Spinal cord (tissue), 10 donors: Measurements from ENCODE around the gene APOA4. TPM values are rescaled to one million over a fixed set of nuclear protein-coding genes. Genes with fewer than 3 reads are reported as not detected.
A peak's percentile ranks its signal among the peaks of the same experiment; 100 is the strongest.

ENCODE experiments used
- DNase-seq, 6 donors: peaks; one replicate each; pipeline versions ENCODE4 v3.0.0 to v3.0.0-alpha.2; 2013 to 2015; ENCODE audit warnings: low spot score in 6 of 6, low read depth in 4 of 6
- H3K27ac ChIP-seq: one replicate; pipeline ENCODE4 v1.5.1; 2013; ENCODE audit warnings: low read depth, low read length, control low read depth
- H3K27me3 ChIP-seq: one replicate; pipeline ENCODE4 v1.6.1; 2013; ENCODE audit warnings: low read length; ENCODE audit not compliant: control insufficient read depth, insufficient read depth
- H3K36me3 ChIP-seq: one replicate; pipeline ENCODE4 v1.6.1; 2013; ENCODE audit warnings: low read length; ENCODE audit not compliant: control insufficient read depth, insufficient read depth
- H3K4me1 ChIP-seq: one replicate; pipeline ENCODE4 v1.6.1; 2013; ENCODE audit warnings: low read length; ENCODE audit not compliant: control insufficient read depth, insufficient read depth
- H3K4me3 ChIP-seq: one replicate; pipeline ENCODE4 v1.5.1; 2013; ENCODE audit warnings: low read depth, low read length, control low read depth
- H3K9me3 ChIP-seq: one replicate; pipeline ENCODE4 v1.6.1; 2013; ENCODE audit warnings: low read length; ENCODE audit not compliant: control insufficient read depth, insufficient read depth
- WGBS: methylation state at CpG from one replicate; pipeline ENCODE4 v1.1.5; 2013; ENCODE audit warnings: missing lambda C conversion rate; ENCODE audit not compliant: insufficient coverage; 5-methylcytosine and 5-hydroxymethylcytosine counted together
- polyA plus RNA-seq, 2 donors: library from polyadenylated mRNA; unstranded; fragments of 120-200 nt; gene quantifications; one replicate each; pipeline ENCODE4 v1.2.1, GENCODE V29; 2013; ENCODE audit not compliant: insufficient read length in 2 of 2
- total RNA-seq, 2 donors: library from RNA; depleted of rRNA in 1 of 2; stranded (reverse); fragments of 120-200 nt in 1 of 2; fragments of >200 nt in 1 of 2; gene quantifications; one replicate each; pipeline versions ENCODE4 v1.2.3 to v1.2.4, GENCODE V29; 2013 to 2014
- donor health status: healthy.

APOA4 gene
- total and polyA plus RNA-seq, 4 donors = not detected

- Histone ChIP-seq H3K4me3 (peak overlapping the region; percentile 97), H3K9me3 (no peaks in the 10 kb centered on the region), H3K36me3 (peaks cover 12% of the 10 kb centered on the region), H3K27ac (peak overlapping the region; percentile 95), H3K4me1 (peaks cover 9% of the 10 kb centered on the region), H3K27me3 (no peaks in the 10 kb centered on the region)
- peak in 2 of 6 donors; percentile 31 to 35 for DNase-seq
- WGBS = 0% methylated on average over 10 of the region's 25 CpGs
These were observed 49.7 kb downstream of the APOA4 start for GRCh38 chr11:116773203-116774097.

DNA sequence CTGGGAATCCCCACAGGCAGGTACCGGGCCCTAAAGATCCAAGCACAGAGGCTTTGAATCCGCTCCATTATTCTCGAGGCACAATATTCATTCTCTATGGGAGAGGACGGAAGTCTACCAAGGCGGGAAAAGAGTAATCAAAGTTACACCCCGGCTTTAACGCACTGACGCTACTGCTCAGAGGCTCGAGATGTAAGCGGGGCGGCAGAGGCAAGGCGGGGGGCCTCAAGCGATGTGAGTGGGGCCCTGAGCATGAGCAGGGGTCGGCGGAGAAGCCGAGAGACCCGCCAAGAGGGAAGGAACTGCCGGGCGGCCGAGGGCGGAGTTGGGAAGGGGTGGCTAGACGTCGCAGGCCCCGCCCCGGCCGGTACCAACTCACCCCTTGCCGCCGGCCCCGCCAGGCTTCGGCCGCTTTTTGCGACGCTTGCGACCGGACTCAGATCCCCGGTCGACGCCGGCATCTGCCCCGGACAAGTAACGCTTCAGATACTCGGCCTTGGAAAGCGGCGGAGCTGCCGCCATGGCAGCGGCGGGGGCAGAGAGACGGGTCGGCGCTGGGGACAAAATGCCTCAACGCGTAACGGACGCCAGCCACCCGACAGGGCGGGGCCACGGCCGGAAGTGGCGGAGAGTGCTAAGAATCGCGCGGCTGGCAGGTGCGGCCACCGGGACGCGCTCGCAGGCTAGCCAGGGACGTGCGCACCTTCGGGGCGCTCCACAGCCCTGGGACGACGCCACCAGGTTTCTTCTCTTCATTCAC is 50.5 kb downstream of the APOA4 start, which contains the start of gene BUD13:
Gene BUD13 (minus strand): TSS at position 545 of the 760 bp plus-strand sequence. CDS start 23 bp downstream, at position 522.
- WGBS = under 1% methylated on average over 68 of the region's 73 CpGs
- peak within 1 kb of the TSS; percentile 95 for H3K27ac ChIP-seq

GRCh38 chr11:116771935-116772334 is 51.2 kb downstream of the APOA4 start:
- H3K4me1 ChIP-seq = peaks cover 9% of the 10 kb centered on the region
- 27% methylated on average over 1 of the region's 2 CpGs for WGBS
- no peaks in the 10 kb centered on the region for H3K27me3 ChIP-seq
- H3K4me3 ChIP-seq = peak overlapping the region; percentile 97
- H3K9me3 ChIP-seq = no peaks in the 10 kb centered on the region
- DNase-seq = no peak
- H3K36me3 ChIP-seq = peaks cover 12% of the 10 kb centered on the region
- H3K27ac ChIP-seq = peak overlapping the region; percentile 95

More for the DNA sequence above, 50.5 kb downstream of the APOA4 start, which contains the start of gene BUD13:
- Histone ChIP-seq H3K4me1 (peaks cover 9% of the 10 kb centered on the region), H3K27me3 (no peaks in the 10 kb centered on the region), H3K36me3 (peaks cover 7% of the 10 kb centered on the region), H3K4me3 (peak within 1 kb of the TSS; percentile 97), H3K9me3 (no peaks in the 10 kb centered on the region)
- DNase-seq = peak; percentile 79 to 97 (median 84)

Other genes with a start within 250 kb of the APOA4 start
- 10 to 100 TPM; 11.1 to 22.3 TPM for gene BUD13, start 50.3 kb downstream of the APOA4 start, total RNA-seq
- gene BUD13, start 50.3 kb downstream of the APOA4 start, polyA plus RNA-seq = 10 to 100 TPM; 16.8 to 17.3 TPM
- 10 to 100 TPM; 23.3 to 34.3 TPM for gene ZPR1, start 35.3 kb downstream of the APOA4 start, total RNA-seq
- 10 to 100 TPM; 41.4 to 50.0 TPM for gene ZPR1, start 35.3 kb downstream of the APOA4 start, polyA plus RNA-seq
- not detected for gene APOA5, start 31.4 kb downstream of the APOA4 start, total RNA-seq
- gene APOA5, start 31.4 kb downstream of the APOA4 start, polyA plus RNA-seq = not detected
- 1 to 10 TPM in 1 of 2 donors, not detected in 1; 1.4 TPM for gene APOC3, start 6.6 kb upstream of the APOA4 start, total RNA-seq
- gene APOC3, start 6.6 kb upstream of the APOA4 start, polyA plus RNA-seq = not detected
- 1 to 10 TPM; 2.5 to 9.1 TPM for gene APOA1, start 14.3 kb upstream of the APOA4 start, total RNA-seq
- gene APOA1, start 14.3 kb upstream of the APOA4 start, polyA plus RNA-seq = 1 to 10 TPM; 2.6 to 6.7 TPM